Activated naive CD8-positive, alpha-beta T cell treated with anti-CD3 and anti-CD28 coated beads, Interleukin-2, amount 10 ng/mL, durations not matched to agents 7 days and 5 days (primary cell): ENCODE data around the gene HBP1. TPM values are rescaled to one million over a fixed set of nuclear protein-coding genes. Genes with fewer than 3 reads are reported as not detected.
"Not testable (repeated sequence)": the region's sequence is repeated elsewhere in the genome, so short reads cannot be mapped to it uniquely, and the experiment has no call there.

Experiments used
- ATAC-seq: fragments of 150-1000 bp; cut with Tn5 transposase; one replicate; pipeline ENCODE4 v1.10.0; 2021; ENCODE audit warnings: low read depth, moderate library complexity
- POLR2A ChIA-PET: fragments of 350-600 bp; sonication (Branson Sonifier 250); formaldehyde crosslinking; loops from one replicate; lab custom pipeline; 2021; ENCODE audit warnings: antibody characterized with exemption; lab: Charles Lee
- DNase-seq: peaks from one replicate; pipeline ENCODE4 v3.0.0; 2021
- H3K27ac Mint-ChIP-seq: one replicate; pipeline ENCODE4 v1.8.0; 2022; ENCODE audit warnings: mild to moderate bottlenecking, mixed read lengths
- H3K27me3 Mint-ChIP-seq: one replicate; pipeline ENCODE4 v1.8.0; 2022; ENCODE audit warnings: mild to moderate bottlenecking, moderate library complexity, mixed read lengths
- H3K36me3 Mint-ChIP-seq: one replicate; pipeline ENCODE4 v1.8.0; 2021; ENCODE audit warnings: mild to moderate bottlenecking, mixed read lengths
- H3K4me1 Mint-ChIP-seq: one replicate; pipeline ENCODE4 v1.8.0; 2021; ENCODE audit warnings: mixed read lengths
- H3K4me3 Mint-ChIP-seq: one replicate; pipeline ENCODE4 v1.8.0; 2022; ENCODE audit warnings: mild to moderate bottlenecking, moderate library complexity, mixed read lengths
- H3K9me3 Mint-ChIP-seq: one replicate; pipeline ENCODE4 v1.8.0; 2021; ENCODE audit warnings: mixed read lengths
- total RNA-seq, 2 experiments: library from RNA; stranded (reverse); gene quantifications; one replicate each; pipeline ENCODE4 v1.2.3, GENCODE V29; 2021

Gene HBP1
- total RNA-seq, 2 experiments from 2014 or later: 56.4 to 58.3 TPM

GRCh38 chr7:107230334-107230733, 61.5 kb downstream of the HBP1 start:
- H3K4me3 Mint-ChIP-seq: no peak overlapping the region
- no peaks in the 10 kb centered on the region for H3K4me1 Mint-ChIP-seq
- no peak for DNase-seq
- POLR2A ChIA-PET: no interaction called here
- ATAC-seq: no peak
- H3K9me3 Mint-ChIP-seq: no peaks in the 10 kb centered on the region
- H3K36me3 Mint-ChIP-seq: peaks cover 11% of the 10 kb centered on the region
- H3K27ac Mint-ChIP-seq: no peak overlapping the region
- H3K27me3 Mint-ChIP-seq: no peaks in the 10 kb centered on the region

GRCh38 chr7:107232568-107233090, 63.8 kb downstream of the HBP1 start:
- POLR2A ChIA-PET: no interaction called here
- DNase-seq: no peak
- Mint-ChIP-seq H3K36me3 (peaks cover 8% of the 10 kb centered on the region), H3K4me3 (no peak overlapping the region), H3K27ac (no peak overlapping the region), H3K9me3 (no peaks in the 10 kb centered on the region), H3K4me1 (no peaks in the 10 kb centered on the region), H3K27me3 (no peaks in the 10 kb centered on the region)
- ATAC-seq: no peak

- H3K9me3 Mint-ChIP-seq: no peaks in the 10 kb centered on the region
- POLR2A ChIA-PET: no interaction called here
Observed at GRCh38 chr7:107233174-107233573, 64.4 kb downstream of the HBP1 start.

GRCh38 chr7:107233981-107234380, 65.2 kb downstream of the HBP1 start:
- Mint-ChIP-seq H3K36me3 (peaks cover 5% of the 10 kb centered on the region), H3K4me1 (no peaks in the 10 kb centered on the region), H3K27me3 (no peaks in the 10 kb centered on the region)

More at GRCh38 chr7:107233174-107233573, 64.4 kb downstream of the HBP1 start:
- Mint-ChIP-seq H3K27me3 (no peaks in the 10 kb centered on the region), H3K4me3 (no peak overlapping the region), H3K4me1 (no peaks in the 10 kb centered on the region), H3K36me3 (peaks cover 8% of the 10 kb centered on the region), H3K27ac (no peak overlapping the region)
- no peak for ATAC-seq
- no peak for DNase-seq

GRCh38 chr7:107234436-107234835, 65.6 kb downstream of the HBP1 start:
- no peaks in the 10 kb centered on the region for H3K9me3 Mint-ChIP-seq
- H3K4me3 Mint-ChIP-seq: no peak overlapping the region
- H3K36me3 Mint-ChIP-seq: peaks cover 4% of the 10 kb centered on the region
- H3K27me3 Mint-ChIP-seq: no peaks in the 10 kb centered on the region
- no peak for DNase-seq
- POLR2A ChIA-PET: no interaction called here
- H3K4me1 Mint-ChIP-seq: no peaks in the 10 kb centered on the region
- no peak overlapping the region for H3K27ac Mint-ChIP-seq
- no peak for ATAC-seq

More at GRCh38 chr7:107233981-107234380, 65.2 kb downstream of the HBP1 start:
- POLR2A ChIA-PET: no interaction called here
- Mint-ChIP-seq H3K9me3 (no peaks in the 10 kb centered on the region), H3K4me3 (no peak overlapping the region), H3K27ac (no peak overlapping the region)
- ATAC-seq (no peak), DNase-seq (no peak)

- no peak overlapping the region for H3K4me3 Mint-ChIP-seq
- POLR2A ChIA-PET: no interaction called here
- DNase-seq: no peak
- no peaks in the 10 kb centered on the region for H3K27me3 Mint-ChIP-seq
- peaks cover 2% of the 10 kb centered on the region for H3K36me3 Mint-ChIP-seq
- ATAC-seq: no peak
- H3K9me3 Mint-ChIP-seq: no peaks in the 10 kb centered on the region
- H3K27ac Mint-ChIP-seq: no peak overlapping the region
- no peaks in the 10 kb centered on the region for H3K4me1 Mint-ChIP-seq
Observed at GRCh38 chr7:107236862-107237261, 68.1 kb downstream of the HBP1 start.

- H3K4me3 Mint-ChIP-seq: no peak overlapping the region
- H3K27me3 Mint-ChIP-seq: no peaks in the 10 kb centered on the region
- no peaks in the 10 kb centered on the region for H3K4me1 Mint-ChIP-seq
- POLR2A ChIA-PET: no interaction called here
- H3K9me3 Mint-ChIP-seq: no peaks in the 10 kb centered on the region
- ATAC-seq (no peak), DNase-seq (no peak)
- no peak overlapping the region for H3K27ac Mint-ChIP-seq
- peaks cover 4% of the 10 kb centered on the region for H3K36me3 Mint-ChIP-seq
Observed at GRCh38 chr7:107237451-107237850, 68.6 kb downstream of the HBP1 start.

GRCh38 chr7:107242267-107242666, 73.5 kb downstream of the HBP1 start:
- H3K27ac Mint-ChIP-seq: no peak overlapping the region
- no peaks in the 10 kb centered on the region for H3K27me3 Mint-ChIP-seq
- no peak for DNase-seq
- peaks cover 41% of the 10 kb centered on the region for H3K36me3 Mint-ChIP-seq
- no peaks in the 10 kb centered on the region for H3K4me1 Mint-ChIP-seq
- ATAC-seq: no peak
- POLR2A ChIA-PET: no interaction called here
- no peak overlapping the region for H3K4me3 Mint-ChIP-seq
- H3K9me3 Mint-ChIP-seq: peaks cover 14% of the 10 kb centered on the region

- Mint-ChIP-seq H3K36me3 (peaks cover 47% of the 10 kb centered on the region), H3K27me3 (no peaks in the 10 kb centered on the region), H3K9me3 (peaks cover 14% of the 10 kb centered on the region), H3K4me3 (no peak overlapping the region), H3K4me1 (no peaks in the 10 kb centered on the region), H3K27ac (no peak overlapping the region)
- ATAC-seq (no peak), DNase-seq (no peak)
- POLR2A ChIA-PET: no interaction called here
Observed at GRCh38 chr7:107244613-107245012, 75.8 kb downstream of the HBP1 start.

GRCh38 chr7:107246836-107247235, 78.0 kb downstream of the HBP1 start:
- ATAC-seq, H3K27ac Mint-ChIP-seq, H3K27me3 Mint-ChIP-seq, POLR2A ChIA-PET, DNase-seq, H3K4me1 Mint-ChIP-seq, H3K4me3 Mint-ChIP-seq: not testable (repeated sequence)
- Mint-ChIP-seq H3K9me3 (peaks cover 15% of the 10 kb centered on the region), H3K36me3 (peaks cover 51% of the 10 kb centered on the region)

GRCh38 chr7:107248551-107249316, 79.9 kb downstream of the HBP1 start:
- peaks cover 41% of the 10 kb centered on the region for H3K36me3 Mint-ChIP-seq
- no peaks in the 10 kb centered on the region for H3K27me3 Mint-ChIP-seq
- H3K9me3 Mint-ChIP-seq: peaks cover 12% of the 10 kb centered on the region
- no peak overlapping the region for H3K27ac Mint-ChIP-seq
- H3K4me3 Mint-ChIP-seq: no peak overlapping the region
- POLR2A ChIA-PET: no interaction called here
- ATAC-seq (no peak), DNase-seq (no peak)
- H3K4me1 Mint-ChIP-seq: no peaks in the 10 kb centered on the region

GRCh38 chr7:107251963-107252362, 83.2 kb downstream of the HBP1 start:
- peaks cover 3% of the 10 kb centered on the region for H3K9me3 Mint-ChIP-seq
- no peak overlapping the region for H3K27ac Mint-ChIP-seq
- no peak for DNase-seq
- H3K4me3 Mint-ChIP-seq: no peak overlapping the region
- no peak for ATAC-seq
- no peaks in the 10 kb centered on the region for H3K27me3 Mint-ChIP-seq
- POLR2A ChIA-PET: interaction anchor here (0.7 kb wide), 1 partner anchor 80 kb away, joined by 8 read pairs; no protein-coding TSS in a partner anchor
- no peaks in the 10 kb centered on the region for H3K4me1 Mint-ChIP-seq
- H3K36me3 Mint-ChIP-seq: peaks cover 13% of the 10 kb centered on the region
